KMS-11 (cell line): ENCODE measurements around the gene HMBS.
A peak's percentile ranks its signal among the peaks of the same experiment; 100 is the strongest.

ENCODE experiments used
- H2AFZ ChIP-seq: fragments of 200-600 bp; sonication (generic); 2 replicates; pipeline ENCODE4 v1.6.1; 2016; ENCODE audit warnings: antibody characterized with exemption, mixed run types, low read depth
- H3K27ac ChIP-seq: fragments of 200-600 bp; sonication (generic); 2 replicates; pipeline ENCODE4 v1.6.1; 2016; ENCODE audit warnings: mild to moderate bottlenecking, mixed run types
- H3K27me3 ChIP-seq: fragments of 200-600 bp; sonication (generic); 2 replicates; pipeline ENCODE4 v1.6.1; 2017; ENCODE audit warnings: mild to moderate bottlenecking, low read depth, mixed run types, moderate library complexity; ENCODE audit not compliant: insufficient read depth
- H3K36me3 ChIP-seq: fragments of 200-600 bp; sonication (generic); 2 replicates; pipeline ENCODE4 v1.6.1; 2017; ENCODE audit warnings: mild to moderate bottlenecking, mixed run types; ENCODE audit not compliant: insufficient read depth
- H3K4me1 ChIP-seq: fragments of 200-600 bp; sonication (generic); 2 replicates; pipeline ENCODE4 v1.6.1; 2016; ENCODE audit warnings: mild to moderate bottlenecking, low read depth, mixed run types; ENCODE audit not compliant: poor library complexity, severe bottlenecking
- H3K4me2 ChIP-seq: fragments of 200-600 bp; sonication (generic); 2 replicates; pipeline ENCODE4 v1.7.0; 2016; ENCODE audit warnings: mild to moderate bottlenecking, mixed run types
- H3K4me3 ChIP-seq: fragments of 200-600 bp; sonication (generic); IDR thresholded peaks from 2 replicates; pipeline ENCODE4 v1.6.1; 2017; ENCODE audit warnings: low read depth, low read length, mixed read lengths; ENCODE audit not compliant: insufficient read depth
- H3K79me2 ChIP-seq: fragments of 200-600 bp; sonication (generic); 2 replicates; pipeline ENCODE4 v1.6.1; 2016; ENCODE audit warnings: low read depth, mixed run types; ENCODE audit not compliant: insufficient read depth
- H3K9ac ChIP-seq: fragments of 200-600 bp; sonication (generic); 2 replicates; pipeline ENCODE4 v1.6.1; 2016; ENCODE audit warnings: mild to moderate bottlenecking, mixed run types
- H4K20me1 ChIP-seq: fragments of 200-600 bp; sonication (generic); 2 replicates; pipeline ENCODE4 v1.6.1; 2016; ENCODE audit warnings: mild to moderate bottlenecking, mixed run types; ENCODE audit not compliant: insufficient read depth
- TF ChIP-seq, protein P1 (sequence below): fragments of 200-600 bp; sonication (generic); conservative IDR thresholded peaks from 2 replicates; pipeline ENCODE4 v1.6.1; 2017; ENCODE audit warnings: low read depth, mild to moderate bottlenecking, antibody characterized with exemption, low read length, moderate library complexity, mixed read lengths

HMBS gene

DNA sequence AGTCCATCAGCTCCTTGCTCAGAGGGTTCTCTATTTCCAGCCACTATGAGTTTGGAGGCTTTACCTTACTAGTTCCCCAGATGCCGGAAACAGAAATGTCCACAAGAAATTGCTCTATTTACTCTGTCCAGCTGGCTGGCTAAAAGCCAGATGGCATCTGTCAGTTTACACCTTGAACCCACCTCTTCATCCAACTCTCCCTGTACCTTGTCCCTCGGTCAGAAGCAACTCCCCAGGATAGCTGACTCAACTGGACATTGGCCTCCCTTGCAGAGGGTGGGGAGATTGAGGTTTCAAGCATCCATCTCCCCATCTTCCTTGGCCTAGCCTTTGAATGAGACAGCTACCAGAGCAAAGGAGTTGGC, 24.2 kb downstream of the HMBS start:
- H3K27ac ChIP-seq, result no peak overlapping the region
- H3K36me3 ChIP-seq, result no peaks in the 10 kb centered on the region
- peak overlapping the region; percentile 77 for H3K4me2 ChIP-seq
- no peak overlapping the region for H3K9ac ChIP-seq
- no peaks in the 10 kb centered on the region for H4K20me1 ChIP-seq
- peaks cover 16% of the 10 kb centered on the region for H3K79me2 ChIP-seq
- no peak overlapping the region for H2AFZ ChIP-seq
- H3K27me3 ChIP-seq, result no peaks in the 10 kb centered on the region
- H3K4me3 ChIP-seq, result no peak overlapping the region
- TF ChIP-seq, protein P1, sequence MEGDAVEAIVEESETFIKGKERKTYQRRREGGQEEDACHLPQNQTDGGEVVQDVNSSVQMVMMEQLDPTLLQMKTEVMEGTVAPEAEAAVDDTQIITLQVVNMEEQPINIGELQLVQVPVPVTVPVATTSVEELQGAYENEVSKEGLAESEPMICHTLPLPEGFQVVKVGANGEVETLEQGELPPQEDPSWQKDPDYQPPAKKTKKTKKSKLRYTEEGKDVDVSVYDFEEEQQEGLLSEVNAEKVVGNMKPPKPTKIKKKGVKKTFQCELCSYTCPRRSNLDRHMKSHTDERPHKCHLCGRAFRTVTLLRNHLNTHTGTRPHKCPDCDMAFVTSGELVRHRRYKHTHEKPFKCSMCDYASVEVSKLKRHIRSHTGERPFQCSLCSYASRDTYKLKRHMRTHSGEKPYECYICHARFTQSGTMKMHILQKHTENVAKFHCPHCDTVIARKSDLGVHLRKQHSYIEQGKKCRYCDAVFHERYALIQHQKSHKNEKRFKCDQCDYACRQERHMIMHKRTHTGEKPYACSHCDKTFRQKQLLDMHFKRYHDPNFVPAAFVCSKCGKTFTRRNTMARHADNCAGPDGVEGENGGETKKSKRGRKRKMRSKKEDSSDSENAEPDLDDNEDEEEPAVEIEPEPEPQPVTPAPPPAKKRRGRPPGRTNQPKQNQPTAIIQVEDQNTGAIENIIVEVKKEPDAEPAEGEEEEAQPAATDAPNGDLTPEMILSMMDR, result no peak
- peaks cover 30% of the 10 kb centered on the region for H3K4me1 ChIP-seq

DNA sequence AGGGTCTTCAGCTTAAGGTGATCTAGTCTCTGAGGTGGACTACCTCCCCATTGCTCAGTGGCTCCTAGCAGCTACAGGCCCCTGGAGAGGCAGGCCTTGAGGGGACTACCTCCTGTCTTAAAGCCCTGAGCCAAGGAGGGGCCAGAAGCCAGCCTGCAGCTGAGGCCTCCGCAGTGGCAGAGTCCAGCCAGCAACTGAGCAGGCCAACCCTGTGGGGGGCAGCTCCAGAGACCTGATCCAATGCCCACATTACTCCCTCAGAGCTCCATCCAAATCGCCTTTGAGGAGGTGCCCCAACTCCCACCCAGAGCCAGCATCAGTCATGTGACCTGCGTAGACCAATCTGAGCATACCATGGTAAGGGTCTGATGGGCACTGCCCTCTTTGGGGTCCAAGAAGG, 25.2 kb downstream of the HMBS start:
- H3K27ac ChIP-seq, result no peak overlapping the region

DNA sequence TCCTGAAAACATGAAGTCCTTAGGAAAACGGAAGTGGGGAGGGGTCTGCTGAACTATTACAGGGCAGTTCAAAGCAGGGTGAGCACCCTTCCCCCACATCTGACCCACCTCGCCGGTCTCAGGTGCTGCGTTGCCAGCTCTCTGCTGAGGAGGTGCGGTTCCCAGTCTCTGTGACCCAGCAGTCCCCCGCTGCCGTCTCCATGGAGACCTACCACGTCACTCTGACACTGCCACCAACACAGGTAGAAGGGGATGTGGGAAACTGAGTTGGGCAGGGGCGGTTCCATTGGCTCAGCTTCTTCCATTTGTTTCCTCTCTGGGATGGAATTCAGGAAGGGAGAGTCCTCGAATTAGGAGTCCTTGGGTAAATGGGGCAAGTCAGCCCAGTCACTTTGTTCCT, 25.8 kb downstream of the HMBS start:
- Histone ChIP-seq H3K79me2 (peaks cover 16% of the 10 kb centered on the region), H3K4me3 (no peak overlapping the region), H4K20me1 (no peaks in the 10 kb centered on the region), H3K27me3 (no peaks in the 10 kb centered on the region), H3K4me2 (no peak overlapping the region), H3K9ac (no peak overlapping the region), H3K27ac (no peak overlapping the region), H2AFZ (no peak overlapping the region), H3K36me3 (no peaks in the 10 kb centered on the region), H3K4me1 (peaks cover 24% of the 10 kb centered on the region)
- TF ChIP-seq, protein P1, result no peak

More for the DNA sequence above, 25.2 kb downstream of the HMBS start:
- Histone ChIP-seq H4K20me1 (no peaks in the 10 kb centered on the region), H3K36me3 (no peaks in the 10 kb centered on the region), H3K27me3 (no peaks in the 10 kb centered on the region), H3K9ac (no peak overlapping the region), H2AFZ (no peak overlapping the region), H3K4me3 (no peak overlapping the region), H3K4me1 (peaks cover 28% of the 10 kb centered on the region), H3K79me2 (peaks cover 16% of the 10 kb centered on the region), H3K4me2 (no peak overlapping the region)
- TF ChIP-seq, protein P1, result no peak

DNA sequence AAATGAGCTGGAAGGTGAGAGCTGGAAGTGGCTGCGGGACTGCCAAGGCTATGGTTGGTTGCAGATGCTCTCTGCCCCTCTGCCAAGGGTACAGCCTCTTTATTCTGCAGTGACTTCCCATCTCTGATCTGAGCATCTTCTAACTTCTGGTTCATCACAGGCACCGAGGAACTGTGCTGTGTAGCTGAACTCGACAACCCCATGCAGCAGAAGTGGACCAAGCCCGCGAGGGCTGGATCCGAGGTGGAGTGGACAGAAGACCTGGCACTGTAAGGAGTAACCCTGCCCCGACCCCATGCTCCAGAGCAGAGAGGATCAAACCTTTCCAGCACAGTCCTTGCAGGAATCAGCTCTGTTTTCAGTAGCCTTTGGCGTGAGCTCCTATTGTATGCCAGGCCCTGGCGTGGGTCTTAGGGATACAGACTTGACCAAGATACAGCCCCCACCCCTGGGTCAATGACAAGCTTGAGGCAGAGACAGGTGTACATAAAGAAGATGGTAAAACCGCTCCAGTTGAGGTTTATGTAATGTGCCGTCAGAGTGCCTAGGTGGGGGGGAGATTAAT, 26.8 kb downstream of the HMBS start:
- Histone ChIP-seq H4K20me1 (no peaks in the 10 kb centered on the region), H3K79me2 (peaks cover 16% of the 10 kb centered on the region), H2AFZ (no peak overlapping the region), H3K27ac (no peak overlapping the region), H3K4me1 (peaks cover 14% of the 10 kb centered on the region), H3K4me2 (no peak overlapping the region), H3K4me3 (no peak overlapping the region), H3K36me3 (no peaks in the 10 kb centered on the region), H3K9ac (no peak overlapping the region), H3K27me3 (no peaks in the 10 kb centered on the region)
- TF ChIP-seq, protein P1, result no peak
